Endothelial cell of umbilical vein (primary cell): ENCODE data around the gene GNAS-AS1. TPM values are rescaled to one million over a fixed set of nuclear protein-coding genes. Genes with fewer than 3 reads are reported as not detected.

Experiments used
- BruUV-seq: library from RNA; stranded (reverse); fragments of 400-500 nt; replicated peaks from 2 replicates; lab custom pipeline; 2021; lab: Mats Ljungman, UMichigan
- CTCF ChIA-PET: fragments of 300-600, 350-600 bp; sonication (Branson Sonifier 250); formaldehyde crosslinking; loops from one replicate; lab custom pipeline; 2021; ENCODE audit warnings: antibody characterized with exemption, inconsistent platforms; lab: Charles Lee
- POLR2A ChIA-PET: fragments of 300-600, 350-600 bp; sonication (Branson Sonifier 250); formaldehyde crosslinking; loops from one replicate; lab custom pipeline; 2021; ENCODE audit warnings: antibody characterized with exemption, inconsistent platforms; lab: Charles Lee
- DNase-seq: peaks from one replicate; pipeline ENCODE4 v3.0.0-alpha.2; 2011; ENCODE audit warnings: low read depth, low spot score
- FAIRE-seq: peaks from 2 replicates; lab custom pipeline; 2011; peaks lifted over from hg19 to GRCh38; lab: Jason Lieb, UNC
- H2AFZ ChIP-seq: 2 replicates; pipeline ENCODE4 v1.6.0; 2012; ENCODE audit warnings: low read depth, low read length, control low read depth, inconsistent platforms
- H3K27ac ChIP-seq: 2 replicates; pipeline ENCODE4 v1.5.1; 2011; ENCODE audit warnings: low read depth, mild to moderate bottlenecking, control low read depth, low read length, moderate library complexity; ENCODE audit not compliant: insufficient read depth
- H3K27me3 ChIP-seq, 2 experiments: 2 replicates each; pipeline versions ENCODE4 v1.6.0 to v1.6.1; 2011; ENCODE audit warnings: low read length in 2 of 2, mixed read lengths in 1 of 2; ENCODE audit not compliant: control insufficient read depth in 2 of 2, insufficient read depth in 2 of 2
- H3K36me3 ChIP-seq, 2 experiments: 2 replicates in 1 of 2; 3 replicates in 1 of 2; pipeline ENCODE4 v1.5.1; 2011; ENCODE audit warnings: low read length in 2 of 2, mild to moderate bottlenecking in 1 of 2, moderate library complexity in 1 of 2; ENCODE audit not compliant: control insufficient read depth in 2 of 2, insufficient read depth in 2 of 2; ENCODE audit errors: extremely low read depth in 1 of 2
- H3K4me1 ChIP-seq: 3 replicates; pipeline ENCODE4 v1.5.1; 2011; ENCODE audit warnings: mild to moderate bottlenecking, low read length; ENCODE audit not compliant: control insufficient read depth, insufficient read depth; ENCODE audit errors: extremely low read depth
- H3K4me2 ChIP-seq: 2 replicates; pipeline ENCODE4 v1.6.1; 2011; ENCODE audit warnings: low read length, control low read depth, mixed read lengths; ENCODE audit not compliant: insufficient read depth
- H3K4me3 ChIP-seq, 3 experiments: fragments of 200-600 bp in 1 of 3; sonication (generic), shearing (Covaris generic) in 1 of 3; replicated peaks in 1 of 3; 2 replicates each; pipeline ENCODE4 v1.5.1; 2011 to 2016; ENCODE audit warnings: control low read depth in 3 of 3, low read length in 3 of 3, mild to moderate bottlenecking in 2 of 3, inconsistent platforms in 1 of 3, low read depth in 1 of 3, moderate library complexity in 1 of 3; ENCODE audit not compliant: insufficient read depth in 1 of 3
- H3K79me2 ChIP-seq: 2 replicates; pipeline ENCODE4 v1.6.0; 2012; ENCODE audit warnings: low read length, inconsistent platforms; ENCODE audit not compliant: control insufficient read depth, insufficient read depth
- H3K9ac ChIP-seq: replicated peaks from 2 replicates; pipeline ENCODE3; 2011; ENCODE audit warnings: low read length, control low read depth; ENCODE audit not compliant: insufficient read depth; ENCODE audit errors: extremely low read depth
- H3K9me1 ChIP-seq: replicated peaks from 3 replicates; pipeline ENCODE4 v1.6.0; 2011; ENCODE audit warnings: mild to moderate bottlenecking, low read length; ENCODE audit not compliant: control insufficient read depth, insufficient read depth; ENCODE audit errors: extremely low read depth
- H3K9me3 ChIP-seq: replicated peaks from 2 replicates; pipeline ENCODE4 v1.5.1; 2012; ENCODE audit warnings: low read length, inconsistent platforms; ENCODE audit not compliant: control insufficient read depth, insufficient read depth
- H4K20me1 ChIP-seq: replicated peaks from 2 replicates; pipeline ENCODE3; 2011; ENCODE audit warnings: mild to moderate bottlenecking, low read length; ENCODE audit not compliant: control insufficient read depth, insufficient read depth; ENCODE audit errors: extremely low read depth
- EZH2 ChIP-seq: IDR thresholded peaks from 2 replicates; pipeline ENCODE4 v1.6.1; 2012; ENCODE audit warnings: borderline replicate concordance, low read depth, mild to moderate bottlenecking, moderate library complexity, low read length, inconsistent platforms; ENCODE audit not compliant: severe bottlenecking
- FOS ChIP-seq: IDR thresholded peaks from 2 replicates; pipeline ENCODE4 v1.6.1; 2011; ENCODE audit warnings: mild to moderate bottlenecking, low read length, moderate library complexity, borderline replicate concordance; ENCODE audit not compliant: insufficient read depth
- JUN ChIP-seq: IDR thresholded peaks from 2 replicates; pipeline ENCODE4 v1.6.1; 2011; ENCODE audit warnings: borderline replicate concordance, low read depth; ENCODE audit not compliant: insufficient read length, insufficient read depth
- MAX ChIP-seq: IDR thresholded peaks from 2 replicates; pipeline ENCODE4 v1.6.1; 2011; ENCODE audit not compliant: insufficient read depth, insufficient read length
- MYC ChIP-seq: IDR thresholded peaks from one replicate; pipeline ENCODE4 v1.6.1; 2011; ENCODE audit warnings: mild to moderate bottlenecking, low read depth, low read length
- dilution Hi-C: fragments of 300-500 bp; cut with MboI; formaldehyde crosslinking; loops from one replicate; pipeline ENCODE4 v1.15.0; 2019; ENCODE audit warnings: low sequenced_read_pairs; ENCODE audit not compliant: extremely low pct_ligation_motif_present
- intact Hi-C: fragments of 100-400 bp; cut with micrococcal nuclease; formaldehyde crosslinking; loops from one replicate; pipeline ENCODE4 v1.10.0; 2022
- polyA plus RNA-seq, 4 experiments: library from polyadenylated mRNA; depleted of rRNA in 3 of 4; stranded (reverse) in 3 of 4; unstranded in 1 of 4; fragments of >200 nt; gene quantifications; 2 replicates each; pipeline versions ENCODE4 v1.2.1 to v1.2.3, GENCODE V29; 2011 to 2012; ENCODE audit warnings: missing spikeins in 1 of 4
- total RNA-seq: library from RNA; stranded (reverse); gene quantifications from 2 replicates; pipeline ENCODE4 v1.2.3, GENCODE V29; 2021

The GNAS-AS1 gene
- total and polyA plus RNA-seq, 2 donors (not counting 3 experiments of a cell fraction or from before 2014, with no cell fraction given), result 0.11 to 0.58 TPM

DNA sequence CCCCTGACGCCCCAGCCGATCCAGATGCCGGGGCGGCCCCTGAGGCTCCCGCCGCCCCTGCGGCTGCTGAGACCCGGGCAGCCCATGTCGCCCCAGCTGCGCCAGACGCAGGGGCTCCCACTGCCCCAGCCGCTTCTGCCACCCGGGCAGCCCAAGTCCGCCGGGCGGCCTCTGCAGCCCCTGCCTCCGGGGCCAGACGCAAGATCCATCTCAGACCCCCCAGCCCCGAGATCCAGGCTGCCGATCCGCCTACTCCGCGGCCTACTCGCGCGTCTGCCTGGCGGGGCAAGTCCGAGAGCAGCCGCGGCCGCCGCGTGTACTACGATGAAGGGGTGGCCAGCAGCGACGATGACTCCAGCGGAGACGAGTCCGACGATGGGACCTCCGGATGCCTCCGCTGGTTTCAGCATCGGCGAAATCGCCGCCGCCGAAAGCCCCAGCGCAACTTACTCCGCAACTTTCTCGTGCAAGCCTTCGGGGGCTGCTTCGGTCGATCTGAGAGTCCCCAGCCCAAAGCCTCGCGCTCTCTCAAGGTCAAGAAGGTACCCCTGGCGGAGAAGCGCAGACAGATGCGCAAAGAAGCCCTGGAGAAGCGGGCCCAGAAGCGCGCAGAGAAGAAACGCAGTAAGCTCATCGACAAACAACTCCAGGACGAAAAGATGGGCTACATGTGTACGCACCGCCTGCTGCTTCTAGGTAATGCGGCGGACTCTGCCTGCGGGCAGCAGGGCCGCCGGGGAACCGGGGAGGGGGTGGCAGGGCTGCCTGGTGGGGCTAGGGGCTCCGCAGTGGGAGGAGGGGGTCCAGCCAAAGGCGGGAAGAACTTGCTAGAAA is 4.2 kb upstream of the GNAS-AS1 start:
- no peaks in the 10 kb centered on the region for H3K9me3 ChIP-seq
- TF ChIP-seq FOS, result no peak
- peak; percentile 90 for TF ChIP-seq EZH2
- TF ChIP-seq MAX, result no peak
- no peak for TF ChIP-seq JUN
- TF ChIP-seq MYC, result no peak
- H3K27me3 ChIP-seq, result peaks cover 54 to 62% of the 10 kb centered on the region in 2 experiments
- no peak overlapping the region for H3K27ac ChIP-seq
- no TSS peak for BruUV-seq
- H3K36me3 ChIP-seq, result no peaks in the 10 kb centered on the region
- H3K4me3 ChIP-seq, result no peak overlapping the region
- DNase-seq (no peak), FAIRE-seq (no peak)
- CTCF ChIA-PET, result interaction anchor here (1.1 kb wide), 1 partner anchor 374 kb away, joined by 3 read pairs; no protein-coding TSS in a partner anchor
- no peaks in the 10 kb centered on the region for H3K79me2 ChIP-seq
- intact Hi-C loops, result loop anchor here (10.0 kb wide), 2 partner anchors 200 to 620 kb away; partner anchors contain the start of gene STX16
- no peak overlapping the region for H3K4me2 ChIP-seq
- no peaks in the 10 kb centered on the region for H3K4me1 ChIP-seq
- dilution Hi-C loops, result no loop called here
- POLR2A ChIA-PET, result no interaction called here
- no peaks in the 10 kb centered on the region for H4K20me1 ChIP-seq
- H3K9ac ChIP-seq, result no peak overlapping the region
- no peak overlapping the region for H2AFZ ChIP-seq
- no peaks in the 10 kb centered on the region for H3K9me1 ChIP-seq
